ENCODE measurements around the gene PNPLA5. TPM values are rescaled to one million over a fixed set of nuclear protein-coding genes. Genes with fewer than 3 reads are reported as not detected.

PNPLA5 gene
- total and polyA plus RNA-seq, 2 of the 8 experiments (the other 6 are each of a cell fraction or from before 2014, with no cell fraction given): 3.9 to 6.8 TPM

DNA sequence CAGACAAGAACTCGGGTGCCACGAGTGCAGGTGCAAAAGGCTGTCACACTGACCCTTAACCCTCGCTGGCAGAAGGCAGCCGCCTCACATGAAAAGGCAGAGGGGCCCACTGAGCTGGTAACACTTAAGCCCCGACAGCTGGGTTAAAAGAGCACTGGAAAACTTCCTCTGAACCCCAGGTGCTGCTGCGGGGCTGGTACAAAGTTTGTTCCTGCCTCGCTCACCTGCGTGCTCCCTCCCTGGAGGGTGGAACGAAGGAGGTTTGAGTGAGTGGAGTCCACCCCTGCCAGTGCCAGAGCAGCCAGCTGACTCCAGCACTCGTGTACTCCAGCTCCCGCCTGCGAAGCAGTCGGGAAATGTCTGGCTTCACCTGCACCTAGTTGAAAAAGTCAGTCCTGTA, 42.1 kb downstream of the PNPLA5 start:
- H3K4me2 ChIP-seq (ENCODE audit: insufficient read depth in 1 of 2, low read depth in 2 of 2, low read length in 2 of 2): no peak overlapping the region
- no peak overlapping the region; a peak in 1 of 7 replicates for H3K9ac ChIP-seq (replicated peaks in 1 of 4; ENCODE audit: extremely low read depth in 1 of 4, low read depth in 3 of 4, low read length in 3 of 4)
- no peak overlapping the region for H2AK5ac ChIP-seq (ENCODE audit: low read depth, low read length)
- H3K79me2 ChIP-seq (ENCODE audit: control insufficient read depth in 1 of 2, insufficient read depth in 2 of 2, low read length in 2 of 2): peaks cover 0 to 68% of the 10 kb centered on the region in 2 experiments; a peak in 3 of 4 replicates
- H3K23ac ChIP-seq (ENCODE audit: insufficient read length): no peak overlapping the region
- H4K5ac ChIP-seq (ENCODE audit: insufficient read length, low read depth, low read length): no peak overlapping the region
- no peak overlapping the region for H3K14ac ChIP-seq (ENCODE audit: insufficient read length)
- H3K79me1 ChIP-seq (ENCODE audit: low read depth, low read length): peaks cover 51% of the 10 kb centered on the region
- no peak overlapping the region for H3K56ac ChIP-seq (replicated peaks; ENCODE audit: insufficient read length, low read depth, low read length)
- no peak overlapping the region for H3K27ac ChIP-seq (ENCODE audit: low read depth, low read length)
- H3K36me3 ChIP-seq (ENCODE audit: control insufficient read depth in 2 of 4, insufficient read depth in 4 of 4, low read length in 3 of 4): no peaks in the 10 kb centered on the region
- peaks cover 13 to 28% of the 10 kb centered on the region in 2 experiments for H4K20me1 ChIP-seq (replicated peaks in 1 of 2; ENCODE audit: control insufficient read depth in 1 of 2, insufficient read depth in 2 of 2, low read length in 2 of 2)
- ChIA-PET CTCF (ENCODE audit: partially characterized antibody) (interaction anchor here (0.6 to 2.8 kb wide), 7 partner anchors 8 to 1155 kb away, joined by 3 to 15 read pairs (median 5); no protein-coding TSS in a partner anchor), POLR2A (ENCODE audit: partially characterized antibody) (interaction anchor here (1.6 kb wide), 1 partner anchor 18 kb away, joined by 3 read pairs; no protein-coding TSS in a partner anchor)
- H3K4me3 ChIP-seq (ENCODE audit: extremely low read depth in 1 of 4, insufficient read depth in 2 of 4, low read depth in 3 of 4, low read length in 4 of 4): no peak overlapping the region
- H2BK5ac ChIP-seq (ENCODE audit: low read depth, low read length): no peak overlapping the region
- 0 out of 2 replicates have a peak overlapping the region, but pooled peaks have one; percentile 50 for H2BK12ac ChIP-seq (ENCODE audit: low read depth, low read length)
- no peaks in the 10 kb centered on the region for H3K9me3 ChIP-seq (ENCODE audit: insufficient read depth in 2 of 2, low read depth in 1 of 2, low read length in 1 of 2)
- H3K23me2 ChIP-seq (ENCODE audit: low read depth, low read length): peaks cover 4% of the 10 kb centered on the region; the same call in 1 of the 2 replicates
- WGBS, 2 experiments (ENCODE audit: extremely low coverage in 1 of 2, insufficient coverage in 1 of 2, insufficient read length in 1 of 2, insufficient replicate concordance in 2 of 2, low coverage in 1 of 2, low lambda C conversion rate in 2 of 2, missing lambda C conversion rate in 1 of 2): 84% methylated on average over 12 of the region's 13 CpGs; no CpG with 5 or more reads in 1 of the 2 experiments
- DNase-seq (ENCODE audit: low read depth in 1 of 2, low spot score in 2 of 2) (no peak), FAIRE-seq (no peak)
- no peak overlapping the region for H3K4ac ChIP-seq (replicated peaks; ENCODE audit: insufficient read length, low read depth, low read length)
- no peak overlapping the region for H3K18ac ChIP-seq (ENCODE audit: extremely low read depth, low read length)
- no peak overlapping the region for H2BK15ac ChIP-seq (ENCODE audit: low read length)
- no peak overlapping the region for H2AFZ ChIP-seq (ENCODE audit: low read length)
- no peaks in the 10 kb centered on the region for H3K27me3 ChIP-seq (replicated peaks in 1 of 4; ENCODE audit: control insufficient read depth in 3 of 4, extremely low read depth in 1 of 4, insufficient read depth in 3 of 4, low read length in 3 of 4)
- H4K8ac ChIP-seq (ENCODE audit: extremely low read depth, insufficient read depth, low read length): no peak overlapping the region
- peaks cover 0 to 13% (median 1%) of the 10 kb centered on the region in 4 experiments; a peak in 5 of 7 replicates for H3K4me1 ChIP-seq (replicated peaks in 1 of 4; ENCODE audit: control insufficient read depth in 3 of 4, insufficient read depth in 4 of 4, low read length in 3 of 4)
- no peak overlapping the region for H2BK20ac ChIP-seq (ENCODE audit: low read length)
- no peak overlapping the region for H2BK120ac ChIP-seq (replicated peaks; ENCODE audit: low read depth, low read length)
- no peak overlapping the region for H4K91ac ChIP-seq (replicated peaks; ENCODE audit: insufficient read length, low read length)
- TF ChIP-seq GABPA (IDR thresholded peaks at IDR 0.05; ENCODE audit: borderline replicate concordance, insufficient read depth, low read length) (no peak), FOSL1 (IDR thresholded peaks at IDR 0.05; ENCODE audit: insufficient read depth, low read depth, low read length) (no peak), BRCA1 (IDR thresholded peaks at IDR 0.05; ENCODE audit: low read depth, low read length) (no peak), YY1 (IDR thresholded peaks at IDR 0.05; ENCODE audit: low read depth, low read length) (no peak), HDAC6 (IDR thresholded peaks at IDR 0.05; ENCODE audit: low read depth, low read length) (no peak), POU5F1 (IDR thresholded peaks at IDR 0.05; ENCODE audit: low read depth, low read length) (no peak), JUN (IDR thresholded peaks at IDR 0.05; ENCODE audit: low read depth, low read length) (no peak), MAFK (IDR thresholded peaks at IDR 0.05; ENCODE audit: low read depth, low read length) (no peak), SP4 (IDR thresholded peaks at IDR 0.05; ENCODE audit: low read length) (no peak), PHF8 (conservative IDR thresholded peaks at IDR 0.05; ENCODE audit: low read depth, low read length) (no peak), CBX5 (IDR thresholded peaks at IDR 0.05; ENCODE audit: low read depth, low read length) (no peak), SIRT6 (IDR thresholded peaks at IDR 0.05; ENCODE audit: low read length) (no peak), POLR2AphosphoS5 (IDR thresholded peaks at IDR 0.05; ENCODE audit: low read depth, low read length) (no peak)
